Right atrium auricular region (tissue), 2 donors: ENCODE results near the gene ALOX12. TPM values are rescaled to one million over a fixed set of nuclear protein-coding genes. Genes with fewer than 3 reads are reported as not detected.
A peak's percentile ranks its signal among the peaks of the same experiment; 100 is the strongest.
"Not testable (repeated sequence)": the region's sequence is repeated elsewhere in the genome, so short reads cannot be mapped to it uniquely, and the experiment has no call there.

ENCODE experiments used
- DNase-seq: peaks from one replicate; pipeline ENCODE4 v3.0.0-alpha.2; 2019; ENCODE audit warnings: low spot score
- H3K27ac ChIP-seq, 2 donors: fragments of 200-600 bp; sonication (generic); 1 replicate in 1 of 2; 2 replicates in 1 of 2; pipeline ENCODE4 v1.5.1; 2016 to 2019
- H3K27me3 ChIP-seq, 2 donors: fragments of 200-600 bp; sonication (generic); one replicate each; pipeline versions ENCODE4 v1.5.1 to v1.6.0; 2017 to 2019
- H3K36me3 ChIP-seq: fragments of 200-600 bp; sonication (generic); one replicate; pipeline ENCODE4 v1.5.1; 2016
- H3K4me1 ChIP-seq, 2 donors: fragments of 200-600 bp; sonication (generic); one replicate each; pipeline versions ENCODE4 v1.5.1 to v1.6.0; 2017 to 2019
- H3K4me3 ChIP-seq, 2 donors: fragments of 200-600 bp; sonication (generic); 1 replicate in 1 of 2; 2 replicates in 1 of 2; pipeline ENCODE4 v1.5.1; 2017 to 2019; ENCODE audit warnings: mild to moderate bottlenecking in 1 of 2, moderate library complexity in 1 of 2
- H3K9me3 ChIP-seq, 2 donors: fragments of 200-600 bp; sonication (generic); one replicate each; pipeline ENCODE4 v1.5.1; 2019
- CTCF ChIP-seq, 2 donors: fragments of 200-600 bp; sonication (generic); IDR thresholded peaks; one replicate each; pipeline ENCODE4 v1.5.1; 2019; ENCODE audit warnings: antibody characterized with exemption in 2 of 2
- total RNA-seq, 2 donors: library from RNA; depleted of rRNA; stranded (reverse); fragments of >200 nt; gene quantifications; one replicate each; pipeline ENCODE4 v1.1.0, GENCODE V29; 2016

The ALOX12 gene
- under 1 TPM in 1 of 2 donors, not detected in 1; 0.47 TPM for total RNA-seq

DNA sequence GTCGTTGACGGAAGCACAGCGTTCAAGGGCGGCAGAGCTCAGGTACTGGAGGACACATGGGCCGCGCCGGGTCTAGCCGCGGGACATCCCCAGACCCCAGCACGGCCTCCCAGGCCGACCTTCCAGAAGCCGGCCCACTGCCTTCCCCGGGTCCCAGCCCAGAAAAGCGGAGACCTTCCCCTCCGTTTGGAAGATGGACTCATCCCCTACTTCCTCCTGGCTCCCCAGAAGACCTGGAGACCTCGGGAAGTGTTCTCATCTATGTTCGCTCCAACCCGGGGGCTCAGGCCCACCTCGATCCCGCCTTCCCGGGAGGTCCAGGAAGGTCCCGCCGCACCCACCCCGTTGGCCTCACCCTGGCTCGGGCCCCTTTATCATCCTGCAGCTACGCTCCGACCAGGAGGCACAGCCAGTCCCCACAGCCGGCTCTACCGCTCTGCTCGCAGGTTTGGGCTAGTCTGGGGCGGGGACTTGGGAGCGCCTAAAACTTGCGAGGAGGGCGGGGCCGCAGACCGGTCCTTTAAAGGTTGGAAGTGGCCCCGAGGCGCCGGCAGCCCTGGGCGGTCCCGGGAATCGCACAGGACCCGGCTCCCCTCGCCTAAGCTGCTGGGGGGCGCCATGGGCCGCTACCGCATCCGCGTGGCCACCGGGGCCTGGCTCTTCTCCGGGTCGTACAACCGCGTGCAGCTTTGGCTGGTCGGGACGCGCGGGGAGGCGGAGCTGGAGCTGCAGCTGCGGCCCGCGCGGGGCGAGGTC is at the start of gene ALOX12:
TSS of gene ALOX12 (plus strand) at position 550 of the 756 bp plus-strand sequence. CDS start at position 619, 69 bp downstream.
- peaks cover 4% of the 10 kb centered on the region for H3K36me3 ChIP-seq
- no peak for DNase-seq
- no peaks in the 10 kb centered on the region for H3K27me3 ChIP-seq
- no peak within 1 kb of the TSS for H3K27ac ChIP-seq
- H3K4me1 ChIP-seq: peaks cover 0 to 14% of the 10 kb centered on the region in 2 donors
- peak within 1 kb of the TSS; percentile 4 to 39 for H3K4me3 ChIP-seq
- TF ChIP-seq CTCF (IDR thresholded peaks at IDR 0.05): no peak
- no peaks in the 10 kb centered on the region for H3K9me3 ChIP-seq

GRCh38 chr17:6947745-6948144 is 48.1 kb upstream of the ALOX12 start:
- H3K4me3 ChIP-seq: no peak overlapping the region
- DNase-seq: no peak
- no peaks in the 10 kb centered on the region for H3K36me3 ChIP-seq
- no peak overlapping the region for H3K27ac ChIP-seq
- H3K27me3 ChIP-seq: no peaks in the 10 kb centered on the region
- H3K4me1 ChIP-seq: no peaks in the 10 kb centered on the region
- TF ChIP-seq CTCF (IDR thresholded peaks at IDR 0.05): no peak
- H3K9me3 ChIP-seq: no peaks in the 10 kb centered on the region

GRCh38 chr17:6948562-6948961 is 47.3 kb upstream of the ALOX12 start:
- DNase-seq: no peak
- Histone ChIP-seq H3K4me1 (no peaks in the 10 kb centered on the region), H3K9me3 (no peaks in the 10 kb centered on the region), H3K4me3 (no peak overlapping the region), H3K27ac (no peak overlapping the region), H3K36me3 (no peaks in the 10 kb centered on the region), H3K27me3 (no peaks in the 10 kb centered on the region)
- TF ChIP-seq CTCF (IDR thresholded peaks at IDR 0.05): no peak

DNA sequence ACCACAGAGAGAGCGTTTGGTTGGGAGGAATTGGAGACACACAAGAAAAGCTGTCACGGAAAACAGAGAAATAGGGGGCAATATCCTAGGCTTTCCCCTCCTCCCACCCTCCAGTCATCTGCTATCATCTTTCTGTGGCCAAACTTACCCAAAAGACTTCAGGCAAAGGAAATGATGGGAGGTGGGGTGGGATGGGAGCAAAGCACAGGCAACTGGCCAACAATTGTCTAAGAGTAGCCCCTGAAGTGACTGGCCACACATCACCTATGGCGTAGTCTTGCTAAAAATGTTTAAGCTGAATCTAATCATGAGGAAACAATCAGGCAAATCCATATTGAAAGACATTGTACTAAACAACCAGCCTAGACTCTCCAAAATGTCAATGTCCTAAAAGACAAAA is 46.9 kb upstream of the ALOX12 start:
- Histone ChIP-seq H3K9me3 (no peaks in the 10 kb centered on the region), H3K27ac (no peak overlapping the region), H3K27me3 (no peaks in the 10 kb centered on the region), H3K36me3 (no peaks in the 10 kb centered on the region), H3K4me3 (no peak overlapping the region), H3K4me1 (no peaks in the 10 kb centered on the region)
- TF ChIP-seq CTCF (IDR thresholded peaks at IDR 0.05): no peak
- no peak for DNase-seq

DNA sequence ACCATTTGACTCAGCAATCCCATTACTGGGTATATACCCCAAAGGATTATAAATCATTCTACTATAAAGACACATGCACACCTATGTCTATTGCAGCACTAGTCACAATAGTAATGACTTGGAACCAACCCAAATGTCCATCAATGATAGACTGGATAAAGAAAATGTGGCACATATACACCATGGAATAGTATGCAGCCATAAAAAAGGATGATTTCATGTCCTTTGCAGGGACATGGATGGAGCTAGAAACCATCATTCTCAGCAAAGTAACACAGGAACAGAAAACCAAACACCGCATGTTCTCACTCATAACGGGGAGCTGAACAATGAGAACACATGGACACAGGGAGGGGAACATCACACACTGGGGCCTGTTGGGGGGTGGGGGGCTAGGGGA is 44.9 kb upstream of the ALOX12 start:
- not testable (repeated sequence) for H3K4me1 ChIP-seq, H3K4me3 ChIP-seq, H3K9me3 ChIP-seq, H3K36me3 ChIP-seq, H3K27ac ChIP-seq, DNase-seq, H3K27me3 ChIP-seq

DNA sequence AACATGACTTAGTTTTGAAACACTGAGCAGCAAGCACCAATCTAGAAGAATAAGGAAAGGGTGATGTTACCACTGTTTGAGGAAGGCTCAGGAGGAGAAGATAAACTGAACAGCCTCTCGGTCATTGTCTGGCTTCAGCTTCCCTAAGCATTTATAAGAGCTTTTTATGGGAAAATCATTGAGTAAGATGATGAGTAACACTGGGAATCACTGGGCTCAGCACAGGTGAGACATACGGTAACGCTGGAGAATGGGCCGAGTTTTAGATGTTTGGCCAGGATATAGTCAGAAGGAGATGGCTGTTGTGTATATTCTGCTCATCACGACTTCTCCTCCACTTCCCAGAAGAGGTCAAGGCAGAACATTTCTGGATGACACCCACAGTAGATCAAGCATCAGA is 42.2 kb upstream of the ALOX12 start:
- no peaks in the 10 kb centered on the region for H3K27me3 ChIP-seq
- TF ChIP-seq CTCF (IDR thresholded peaks at IDR 0.05): no peak
- H3K4me1 ChIP-seq: no peaks in the 10 kb centered on the region
- H3K36me3 ChIP-seq: no peaks in the 10 kb centered on the region
- no peaks in the 10 kb centered on the region for H3K9me3 ChIP-seq
- H3K4me3 ChIP-seq: no peak overlapping the region
- DNase-seq: no peak
- no peak overlapping the region for H3K27ac ChIP-seq
